HG03045 (cell line): ENCODE data around the gene ADISSP.

Experiments used
- ATAC-seq: cut with Tn5 transposase; IDR thresholded peaks from one replicate; pipeline ENCODE4 v1.9.1; 2021; ENCODE audit warnings: mild to moderate bottlenecking, moderate library complexity; ENCODE audit not compliant: unreplicated experiment

The ADISSP gene

GRCh38 chr20:3755814-3756480, 11.6 kb downstream of the ADISSP start:
- no peak for ATAC-seq

GRCh38 chr20:3755269-3755668, 12.3 kb downstream of the ADISSP start:
- ATAC-seq, result no peak

- no peak for ATAC-seq
Observed at GRCh38 chr20:3754276-3754630, 13.3 kb downstream of the ADISSP start.

GRCh38 chr20:3753501-3754275, 13.9 kb downstream of the ADISSP start:
- ATAC-seq, result no peak

GRCh38 chr20:3753098-3753497, 14.5 kb downstream of the ADISSP start:
- no peak for ATAC-seq

- ATAC-seq, result no peak
Observed at GRCh38 chr20:3752386-3752759, 15.2 kb downstream of the ADISSP start.

- ATAC-seq, result no peak
Observed at GRCh38 chr20:3751675-3752385, 15.7 kb downstream of the ADISSP start.

GRCh38 chr20:3751305-3751674, 16.3 kb downstream of the ADISSP start:
- ATAC-seq, result no peak

- ATAC-seq, result no peak
Observed at GRCh38 chr20:3749689-3750531, 17.6 kb downstream of the ADISSP start.

- ATAC-seq, result no peak
Observed at GRCh38 chr20:3749087-3749688, 18.4 kb downstream of the ADISSP start.

- ATAC-seq, result no peak
Observed at GRCh38 chr20:3748073-3748472, 19.5 kb downstream of the ADISSP start.

GRCh38 chr20:3747471-3747870, 20.1 kb downstream of the ADISSP start:
- ATAC-seq, result no peak

GRCh38 chr20:3745686-3746173, 21.8 kb downstream of the ADISSP start:
- no peak for ATAC-seq

GRCh38 chr20:3744806-3745685, 22.5 kb downstream of the ADISSP start:
- ATAC-seq, result no peak

GRCh38 chr20:3744037-3744436, 23.5 kb downstream of the ADISSP start:
- no peak for ATAC-seq

GRCh38 chr20:3743251-3743650, 24.3 kb downstream of the ADISSP start:
- ATAC-seq, result no peak

GRCh38 chr20:3741836-3742458, 25.6 kb downstream of the ADISSP start:
- ATAC-seq, result no peak

GRCh38 chr20:3740615-3741301, 26.8 kb downstream of the ADISSP start:
- ATAC-seq, result no peak
